Ovary (tissue), 9 donors: ENCODE results near the gene AGBL4. TPM values are rescaled to one million over a fixed set of nuclear protein-coding genes. Genes with fewer than 3 reads are reported as not detected.

ENCODE experiments used
- DNase-seq, 5 donors: peaks; one replicate each; pipeline ENCODE4 v3.0.0-alpha.2; 2019 to 2020
- H3K27ac ChIP-seq, 2 donors: fragments of 200-600 bp; one replicate each; pipeline versions ENCODE4 v1.5.1 to v1.8.0; 2019 to 2022
- H3K27me3 ChIP-seq: fragments of 200-600 bp; one replicate; pipeline ENCODE4 v1.8.0; 2022
- H3K36me3 ChIP-seq: fragments of 200-600 bp; sonication (generic); one replicate; pipeline ENCODE4 v1.5.1; 2019
- H3K4me1 ChIP-seq: one replicate; pipeline ENCODE4 v1.8.1; 2013; ENCODE audit warnings: mild to moderate bottlenecking, moderate library complexity; ENCODE audit not compliant: insufficient read depth
- H3K4me3 ChIP-seq: fragments of 200-600 bp; sonication (generic); one replicate; pipeline ENCODE4 v1.5.1; 2017
- H3K9me3 ChIP-seq, 2 donors: fragments of 200-600 bp in 1 of 2; sonication (generic) in 1 of 2; one replicate each; pipeline versions ENCODE4 v1.5.1 to v1.8.1; 2013 to 2019; ENCODE audit warnings: mild to moderate bottlenecking in 1 of 2, moderate library complexity in 1 of 2
- EP300 ChIP-seq: sonication (generic); formaldehyde crosslinking; IDR thresholded peaks from one replicate; pipeline ENCODE4 v1.6.1; 2017; ENCODE audit warnings: antibody characterized with exemption
- POLR2A ChIP-seq: fragments of 450-650 bp; IDR thresholded peaks from one replicate; pipeline ENCODE4 v1.6.1; 2017; ENCODE audit warnings: antibody characterized with exemption, mild to moderate bottlenecking, moderate library complexity
- WGBS, 3 donors: extraction: QIAGEN DNeasy Blood & Tissue Kit in 1 of 3; methylation state at CpG; one replicate each; pipeline versions ENCODE4 v1.1.5 to v1.1.7; 2013 to 2017; 5-methylcytosine and 5-hydroxymethylcytosine counted together
- intact Hi-C, 4 donors: fragments of 100-400 bp; cut with DNase I; formaldehyde crosslinking; loops; one replicate each; pipeline versions ENCODE4 v1.11.0 to v1.15.1; 2022 to 2023
- polyA plus RNA-seq, 2 donors: library from polyadenylated mRNA; stranded (reverse); fragments of 200-250 nt in 1 of 2; fragments of 350-450 nt in 1 of 2; fragmentation: Illumina TruSeq in 1 of 2; extraction: RNeasy Lipid Tissue Mini Kit (QIAGEN cat#74804) in 1 of 2; gene quantifications; one replicate each; pipeline ENCODE4 v1.2.3, GENCODE V29; 2013 to 2014
- total RNA-seq, 7 donors: library from RNA; depleted of rRNA in 2 of 7; stranded (reverse); fragments of >200 nt in 2 of 7; fragmentation: NEBNext Ultra II Directional in 3 of 7; extraction: Animal tissue kit (Norgen Biotek cat#: 25700) in 3 of 7; gene quantifications; one replicate each; pipeline versions ENCODE4 v1.1.0 to v1.2.4, GENCODE V29; 2016 to 2023
- TF ChIP-seq, protein P1 (sequence below), 3 donors: fragments of 450-650 bp in 2 of 3; fragments of 200-600 bp in 1 of 3; IDR thresholded peaks; one replicate each; pipeline versions ENCODE4 v1.5.1 to v1.8.0; 2016 to 2022; ENCODE audit warnings: antibody characterized with exemption in 3 of 3, mild to moderate bottlenecking in 1 of 3
- donor health status: DM: no; HTN: no; CAD: no; lungs with moderate emphysema.
- donor health status: DM: no; HTN: no; CAD: no.
- donor health status: Bipolar disorder and iron deficiency.
- donor health status: DM: yes; HTN: yes; CAD: no.
- donor health status: DM: no; HTN: no; CAD: no.
- donor health status: DM: yes; HTN: yes; CAD: no.

AGBL4 gene
- total and polyA plus RNA-seq, 9 donors, result 0.15 to 6.2 (median 0.64) TPM

DNA sequence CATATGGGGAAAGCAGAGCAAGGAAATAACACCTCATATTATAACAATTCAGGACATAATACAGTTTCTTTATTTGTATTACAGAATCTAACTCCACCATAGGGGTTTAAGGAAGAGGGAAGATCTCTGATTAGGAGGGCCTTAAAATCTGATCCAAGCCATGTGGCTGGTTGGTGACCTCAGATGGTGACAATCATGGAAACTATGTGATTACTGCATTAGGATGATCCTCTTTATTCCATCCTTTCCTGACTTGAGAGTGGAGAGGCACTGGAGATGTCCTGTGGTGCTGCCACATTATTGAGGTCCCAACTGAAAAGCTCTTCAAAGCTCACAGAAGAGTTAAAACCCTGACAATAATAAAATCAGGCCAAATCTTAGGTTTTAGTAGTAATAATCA, 1078.9 kb downstream of the AGBL4 start:
- TF ChIP-seq EP300, result no peak
- TF ChIP-seq, protein P1, sequence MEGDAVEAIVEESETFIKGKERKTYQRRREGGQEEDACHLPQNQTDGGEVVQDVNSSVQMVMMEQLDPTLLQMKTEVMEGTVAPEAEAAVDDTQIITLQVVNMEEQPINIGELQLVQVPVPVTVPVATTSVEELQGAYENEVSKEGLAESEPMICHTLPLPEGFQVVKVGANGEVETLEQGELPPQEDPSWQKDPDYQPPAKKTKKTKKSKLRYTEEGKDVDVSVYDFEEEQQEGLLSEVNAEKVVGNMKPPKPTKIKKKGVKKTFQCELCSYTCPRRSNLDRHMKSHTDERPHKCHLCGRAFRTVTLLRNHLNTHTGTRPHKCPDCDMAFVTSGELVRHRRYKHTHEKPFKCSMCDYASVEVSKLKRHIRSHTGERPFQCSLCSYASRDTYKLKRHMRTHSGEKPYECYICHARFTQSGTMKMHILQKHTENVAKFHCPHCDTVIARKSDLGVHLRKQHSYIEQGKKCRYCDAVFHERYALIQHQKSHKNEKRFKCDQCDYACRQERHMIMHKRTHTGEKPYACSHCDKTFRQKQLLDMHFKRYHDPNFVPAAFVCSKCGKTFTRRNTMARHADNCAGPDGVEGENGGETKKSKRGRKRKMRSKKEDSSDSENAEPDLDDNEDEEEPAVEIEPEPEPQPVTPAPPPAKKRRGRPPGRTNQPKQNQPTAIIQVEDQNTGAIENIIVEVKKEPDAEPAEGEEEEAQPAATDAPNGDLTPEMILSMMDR (IDR thresholded peaks at IDR 0.05), result no peak
- no peak for TF ChIP-seq POLR2A
- Histone ChIP-seq H3K27me3 (no peaks in the 10 kb centered on the region), H3K9me3 (no peaks in the 10 kb centered on the region), H3K4me3 (no peak overlapping the region), H3K27ac (no peak overlapping the region), H3K36me3 (no peaks in the 10 kb centered on the region), H3K4me1 (no peaks in the 10 kb centered on the region)
- intact Hi-C loops, result no loop called here
- no peak for DNase-seq

DNA sequence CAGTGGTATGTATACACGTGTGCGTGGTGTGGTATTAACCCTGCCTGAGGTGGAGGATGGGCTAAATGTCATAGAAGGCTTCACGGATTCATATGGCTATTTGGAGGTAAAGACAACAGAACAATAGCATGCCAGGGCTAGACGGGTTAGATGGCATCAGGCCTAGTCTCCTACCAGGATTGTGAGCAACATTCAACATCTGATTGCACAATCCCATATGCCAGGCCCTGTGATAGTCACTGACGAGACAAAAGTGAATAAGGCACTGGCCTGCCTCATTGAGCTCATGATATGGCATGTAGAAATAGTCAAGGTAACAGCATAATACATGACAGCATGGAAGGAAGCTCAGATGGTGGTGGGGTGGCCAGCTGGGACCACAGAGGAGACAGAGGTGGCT, 1079.9 kb downstream of the AGBL4 start:
- intact Hi-C loops, result no loop called here
- H3K36me3 ChIP-seq, result no peaks in the 10 kb centered on the region
- no peak overlapping the region for H3K27ac ChIP-seq
- 78 to 85% (median 84%) methylated on average over 5 of the region's 5 CpGs for WGBS, 3 donors
- DNase-seq, result no peak
- no peak overlapping the region for H3K4me3 ChIP-seq
- no peaks in the 10 kb centered on the region for H3K4me1 ChIP-seq
- no peaks in the 10 kb centered on the region for H3K27me3 ChIP-seq
- H3K9me3 ChIP-seq, result no peaks in the 10 kb centered on the region
- TF ChIP-seq POLR2A, result no peak
- TF ChIP-seq, protein P1 (IDR thresholded peaks at IDR 0.05), result no peak
- TF ChIP-seq EP300, result no peak

DNA sequence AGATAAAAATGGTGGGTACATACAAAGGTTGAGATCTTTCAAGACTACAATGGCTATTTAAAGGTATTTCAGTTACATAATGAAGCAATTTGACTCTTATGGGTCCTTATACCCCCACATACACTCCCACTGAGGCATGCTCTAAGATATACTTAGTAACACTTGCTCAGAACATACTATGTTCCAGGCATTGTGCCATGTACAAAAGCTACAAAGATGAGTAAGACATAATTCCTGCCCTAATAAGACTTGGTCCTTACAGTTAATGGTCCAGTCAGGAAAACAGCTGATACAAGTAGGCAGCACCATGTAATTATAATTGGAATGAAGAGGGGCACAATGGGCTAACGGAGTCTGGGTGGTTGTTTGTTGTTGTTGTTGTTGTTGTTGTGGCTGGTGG, 1080.4 kb downstream of the AGBL4 start:
- Histone ChIP-seq H3K4me1 (no peaks in the 10 kb centered on the region), H3K4me3 (no peak overlapping the region), H3K36me3 (no peaks in the 10 kb centered on the region), H3K27me3 (no peaks in the 10 kb centered on the region), H3K27ac (no peak overlapping the region), H3K9me3 (no peaks in the 10 kb centered on the region)
- TF ChIP-seq POLR2A (no peak), EP300 (no peak)
- TF ChIP-seq, protein P1 (IDR thresholded peaks at IDR 0.05), result no peak
- DNase-seq, result no peak
- WGBS, 3 donors, result 81 to 90% (median 88%) methylated on average over 1 of the region's 1 CpG
- intact Hi-C loops, result no loop called here

GRCh38 chr1:48940962-48941732, 1082.6 kb downstream of the AGBL4 start:
- Histone ChIP-seq H3K27me3 (no peaks in the 10 kb centered on the region), H3K36me3 (no peaks in the 10 kb centered on the region), H3K4me1 (no peaks in the 10 kb centered on the region), H3K4me3 (no peak overlapping the region), H3K27ac (no peak overlapping the region), H3K9me3 (no peaks in the 10 kb centered on the region)
- intact Hi-C loops, result no loop called here
- DNase-seq, result no peak
- TF ChIP-seq POLR2A (no peak), EP300 (no peak)
- TF ChIP-seq, protein P1 (IDR thresholded peaks at IDR 0.05), result no peak
